HepG2 (cell line): ENCODE results near the gene FOXA3. TPM values are rescaled to one million over a fixed set of nuclear protein-coding genes. Genes with fewer than 3 reads are reported as not detected.

ENCODE experiments used
- ATF3 ChIP-seq: sonication (generic); formaldehyde crosslinking; IDR thresholded peaks from 2 replicates; pipeline ENCODE4 v1.4.0; 2020; ENCODE audit warnings: missing genetic modification reagents
- CCAR2 ChIP-seq: fragments of 200-400 bp; formaldehyde crosslinking; optimal IDR thresholded peaks from 2 replicates; pipeline ENCODE3; 2018; ENCODE audit warnings: low read depth, mild to moderate bottlenecking, low read length, moderate library complexity
- CSRNP1 ChIP-seq: sonication (generic); formaldehyde crosslinking; IDR thresholded peaks from 2 replicates; pipeline ENCODE4 v1.8.1; 2023; ENCODE audit warnings: mild to moderate bottlenecking, missing genetic modification reagents
- FOSL1 ChIP-seq: sonication (generic); formaldehyde crosslinking; IDR thresholded peaks from 2 replicates; pipeline ENCODE4 v1.9.0; 2021; ENCODE audit warnings: missing genetic modification reagents, borderline replicate concordance
- LCORL ChIP-seq, 2 experiments: fragments of 450-650 bp in 1 of 2; sonication (generic) in 1 of 2; formaldehyde crosslinking in 1 of 2; IDR thresholded peaks; 2 replicates each; pipeline versions ENCODE4 v1.5.0 to v1.6.1; 2017 to 2020; ENCODE audit warnings: antibody characterized with exemption in 1 of 2, missing genetic modification reagents in 1 of 2
- MEIS2 ChIP-seq: sonication (generic); formaldehyde crosslinking; IDR thresholded peaks from 2 replicates; pipeline ENCODE4 v1.9.0; 2021; ENCODE audit warnings: mild to moderate bottlenecking, missing genetic modification reagents
- MXD1 ChIP-seq: sonication (generic); formaldehyde crosslinking; IDR thresholded peaks from 2 replicates; pipeline ENCODE4 v1.4.0; 2020; ENCODE audit warnings: mild to moderate bottlenecking, missing genetic modification reagents
- NCOA1 ChIP-seq: sonication (generic); formaldehyde crosslinking; IDR thresholded peaks from 2 replicates; pipeline ENCODE4 v1.9.0; 2021; ENCODE audit warnings: missing genetic modification reagents
- REPIN1 ChIP-seq: sonication (generic); formaldehyde crosslinking; IDR thresholded peaks from 2 replicates; pipeline ENCODE4 v1.8.0; 2022; ENCODE audit warnings: missing genetic modification reagents, low read depth, mild to moderate bottlenecking, borderline replicate concordance
- SOX5 ChIP-seq: IDR thresholded peaks from 2 replicates; pipeline ENCODE4 v1.6.1; 2016; ENCODE audit warnings: borderline replicate concordance
- TBX2 ChIP-seq: sonication (generic); formaldehyde crosslinking; IDR thresholded peaks from 2 replicates; pipeline ENCODE4 v1.5.0; 2020; ENCODE audit warnings: missing genetic modification reagents, mild to moderate bottlenecking, borderline replicate concordance
- TGIF2 ChIP-seq: IDR thresholded peaks from 2 replicates; pipeline ENCODE4 v1.6.1; 2016; ENCODE audit warnings: control low read depth, missing compliant biosample characterization
- TOE1 ChIP-seq: sonication (generic); formaldehyde crosslinking; IDR thresholded peaks from 2 replicates; pipeline ENCODE4 v1.4.0; 2020; ENCODE audit warnings: mild to moderate bottlenecking, missing genetic modification reagents
- TRIM24 ChIP-seq: sonication (generic); formaldehyde crosslinking; IDR thresholded peaks from 2 replicates; pipeline ENCODE4 v1.8.0; 2022; ENCODE audit warnings: mild to moderate bottlenecking, missing genetic modification reagents
- ZBTB3 ChIP-seq: sonication (generic); formaldehyde crosslinking; IDR thresholded peaks from 2 replicates; pipeline ENCODE4 v1.4.0; 2020; ENCODE audit warnings: low read depth, mild to moderate bottlenecking, moderate library complexity, missing genetic modification reagents, borderline replicate concordance
- ZBTB4 ChIP-seq: sonication (generic); formaldehyde crosslinking; IDR thresholded peaks from 2 replicates; pipeline ENCODE4 v1.4.0; 2020; ENCODE audit warnings: missing genetic modification reagents, mild to moderate bottlenecking, borderline replicate concordance
- ZFP41 ChIP-seq: sonication (generic); formaldehyde crosslinking; IDR thresholded peaks from 2 replicates; pipeline ENCODE4 v1.4.0; 2020; ENCODE audit warnings: mild to moderate bottlenecking, missing genetic modification reagents, borderline replicate concordance
- ZKSCAN1 ChIP-seq: fragments of 150-350 bp; IDR thresholded peaks from 2 replicates; pipeline ENCODE4 v1.6.1; 2014; ENCODE audit warnings: low read length
- ZNF317 ChIP-seq: sonication (generic); formaldehyde crosslinking; IDR thresholded peaks from 2 replicates; pipeline ENCODE4 v1.5.0; 2020; ENCODE audit warnings: mild to moderate bottlenecking, missing genetic modification reagents
- ZNF644 ChIP-seq: IDR thresholded peaks from 2 replicates; pipeline ENCODE4 v1.6.1; 2016; ENCODE audit warnings: low read depth
- ZNF746 ChIP-seq: sonication (generic); formaldehyde crosslinking; IDR thresholded peaks from 2 replicates; pipeline ENCODE4 v1.8.0; 2022; ENCODE audit warnings: mild to moderate bottlenecking, missing genetic modification reagents
- polyA plus RNA-seq, 8 experiments: library from polyadenylated mRNA; depleted of rRNA in 3 of 8; stranded (reverse) in 7 of 8; unstranded in 1 of 8; fragments of >200 nt; fragmentation: Illumina TruSeq in 4 of 8; extraction: Trizol in 4 of 8; gene quantifications; 2 replicates each; pipeline versions ENCODE4 v1.2.1 to v1.2.3, GENCODE V29; 2011 to 2016; ENCODE audit warnings: low read depth in 4 of 8, missing spikeins in 1 of 8, mixed read lengths in 1 of 8; ENCODE audit not compliant: insufficient read depth in 1 of 8
- total RNA-seq, 5 experiments: library from RNA; depleted of rRNA; stranded (reverse); fragments of >200 nt; fragmentation: Illumina TruSeq; extraction: Trizol; gene quantifications; 2 replicates each; pipeline ENCODE4 v1.2.3, GENCODE V29; 2016; ENCODE audit warnings: low read depth in 1 of 5

The FOXA3 gene
- total and polyA plus RNA-seq, 2 of the 13 experiments (the other 11 are each of a cell fraction or from before 2014, with no cell fraction given): 29.8 to 47.6 TPM

- TF ChIP-seq REPIN1 (0 out of 2 replicates have a peak, but pooled peaks have one; percentile 14), NCOA1 (no peak), TOE1 (no peak), MXD1 (CRISPR knock-in tag) (peak; percentile 69), TRIM24 (CRISPR knock-in tag) (no peak), TGIF2 (CRISPR knock-in tag) (no peak), ZNF746 (CRISPR knock-in tag) (no peak), ZKSCAN1 (no peak), SOX5 (CRISPR knock-in tag) (no peak), ZBTB4 (CRISPR knock-in tag) (no peak), MEIS2 (CRISPR knock-in tag) (0 out of 2 replicates have a peak, but pooled peaks have one; percentile 20), ZNF317 (no peak), FOSL1 (CRISPR knock-in tag) (no peak), CSRNP1 (CRISPR knock-in tag) (no peak), ATF3 (CRISPR knock-in tag) (no peak), TBX2 (peak; percentile 56), ZBTB3 (CRISPR knock-in tag) (no peak), ZNF644 (CRISPR knock-in tag) (no peak), ZFP41 (CRISPR knock-in tag) (no peak), LCORL (IDR thresholded peaks at IDR 0.05) (no peak), LCORL (CRISPR knock-in tag; IDR thresholded peaks at IDR 0.05) (no peak), CCAR2 (no peak)
Observed at GRCh38 chr19:45863840-45864628, at the start of gene FOXA3 (continued).
